Loucy (cell line): ENCODE results near the gene STX16.

Source experiments
- CTCF ChIP-seq: fragments of 200-600 bp; sonication (generic); conservative IDR thresholded peaks from 2 replicates; pipeline ENCODE4 v1.5.1; 2014; ENCODE audit warnings: mild to moderate bottlenecking, antibody characterized with exemption, low read length
- EZH2phosphoT487 ChIP-seq: fragments of 200-600 bp; IDR thresholded peaks from 2 replicates; pipeline ENCODE4 v1.6.1; 2018; ENCODE audit warnings: antibody characterized with exemption, mild to moderate bottlenecking, moderate library complexity, borderline replicate concordance

DNA sequence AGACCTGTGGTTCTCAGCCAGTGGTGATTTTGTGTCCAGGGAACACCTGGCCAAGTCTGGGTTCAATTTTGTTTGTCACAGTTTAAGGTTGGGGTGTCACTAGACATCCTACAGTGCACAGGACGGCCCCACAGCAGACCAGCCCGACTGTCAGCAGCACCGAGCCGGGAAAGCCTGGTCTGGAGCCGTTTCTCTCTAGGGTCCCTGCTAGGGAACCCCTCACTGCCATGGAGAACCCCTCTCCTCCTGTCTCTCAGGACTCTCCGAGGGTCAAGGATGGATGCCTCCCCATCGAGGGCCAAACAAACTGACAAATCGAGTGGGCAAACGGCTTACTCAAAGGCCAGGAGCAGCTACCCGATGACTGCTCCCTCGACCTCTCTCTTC lies 15.8 kb upstream of the STX16 start:
- TF ChIP-seq CTCF (no peak), EZH2phosphoT487 (no peak)
